GM18909 (cell line): ENCODE results near the gene RAB5IF.

Experiments
- ATAC-seq: cut with Tn5 transposase; IDR thresholded peaks from one replicate; pipeline ENCODE4 v1.9.1; 2021; ENCODE audit warnings: mild to moderate bottlenecking; ENCODE audit not compliant: unreplicated experiment, poor library complexity

RAB5IF gene

GRCh38 chr20:36653456-36653855, 47.9 kb downstream of the RAB5IF start:
- ATAC-seq, result no peak

DNA sequence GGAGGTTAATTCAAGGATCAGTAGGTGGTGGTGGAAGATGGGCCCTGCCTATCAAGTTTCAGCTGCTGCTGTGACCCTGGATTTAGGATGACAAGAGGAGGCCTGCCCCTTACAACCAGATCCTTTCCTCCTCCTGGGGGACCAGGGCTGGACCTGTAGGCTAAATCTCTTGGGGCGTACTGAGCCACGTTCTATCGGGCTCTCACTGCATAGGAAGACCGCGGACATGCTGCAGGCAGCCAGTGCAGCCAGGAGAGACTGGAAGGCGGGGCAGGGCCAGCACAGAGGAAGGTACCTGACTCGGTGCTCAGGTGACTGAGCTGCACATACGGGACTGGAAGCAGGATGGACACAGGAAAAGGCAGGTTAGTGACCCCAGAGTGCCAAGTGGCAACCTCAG, 48.9 kb downstream of the RAB5IF start:
- no peak for ATAC-seq

DNA sequence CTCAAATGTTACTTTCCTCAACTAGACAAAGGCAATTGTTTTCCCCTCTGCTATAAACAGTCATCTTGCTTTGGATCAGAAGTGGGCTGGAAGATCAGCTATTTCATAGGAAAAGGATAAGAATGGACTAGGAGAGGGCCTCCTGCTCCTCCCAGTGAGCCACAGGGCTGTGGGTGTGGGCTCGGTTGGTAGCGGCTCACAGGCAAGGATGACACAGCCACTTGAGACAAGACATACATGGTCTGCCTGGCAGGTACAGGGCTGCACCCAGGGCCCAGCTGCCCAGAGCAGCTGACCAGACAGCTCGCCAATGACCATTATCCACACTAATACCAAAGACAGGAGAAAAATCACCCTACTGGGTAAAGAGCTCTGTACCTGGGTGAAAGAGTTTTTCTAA, 49.4 kb downstream of the RAB5IF start:
- no peak for ATAC-seq

- no peak for ATAC-seq
These were observed 51.2 kb downstream of the RAB5IF start for GRCh38 chr20:36656733-36657132.

- no peak for ATAC-seq
These were observed 52.7 kb downstream of the RAB5IF start for GRCh38 chr20:36658300-36658699.
